Stimulated activated CD4-positive, alpha-beta T cell treated with anti-CD3 and anti-CD28 coated beads, Interleukin-4, amount 100 ng/mL, for 4 hours (primary cell): ENCODE data around the gene PCSK6.

Source experiments
- DNase-seq, 2 experiments: peaks; one replicate each; pipeline ENCODE4 v3.0.0-alpha.2; 2020

PCSK6 gene

DNA sequence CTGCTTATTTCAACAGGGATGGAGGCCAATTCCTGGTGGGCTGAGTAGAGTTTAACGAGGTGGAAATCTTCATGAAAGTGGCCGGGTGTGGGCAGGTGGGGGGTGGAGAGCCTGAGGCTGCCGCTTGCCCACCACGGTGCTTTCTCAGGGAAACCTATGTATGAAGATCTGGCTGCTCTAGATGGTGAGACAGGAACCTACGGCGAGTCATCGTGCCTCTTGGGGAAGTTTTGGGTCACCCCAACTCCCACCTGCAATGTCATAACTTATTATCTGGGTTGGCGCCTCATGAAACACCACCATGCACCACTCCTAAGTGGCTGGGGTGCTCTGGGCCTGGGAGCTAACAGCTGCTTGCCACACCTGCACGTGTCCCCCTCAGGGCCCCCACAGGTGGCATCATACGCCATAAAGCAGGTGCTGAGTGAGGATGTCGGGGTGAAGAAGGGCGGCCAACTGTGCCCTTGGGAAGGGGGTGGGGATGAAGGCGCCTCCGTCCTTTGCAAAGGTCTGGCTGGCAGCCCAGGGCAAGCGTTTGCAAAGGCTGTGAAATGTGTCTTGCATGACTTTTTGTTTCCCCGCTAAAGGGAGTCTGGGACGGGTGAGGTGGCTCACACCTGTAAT, 166.5 kb downstream of the PCSK6 start:
- no peak for DNase-seq

DNA sequence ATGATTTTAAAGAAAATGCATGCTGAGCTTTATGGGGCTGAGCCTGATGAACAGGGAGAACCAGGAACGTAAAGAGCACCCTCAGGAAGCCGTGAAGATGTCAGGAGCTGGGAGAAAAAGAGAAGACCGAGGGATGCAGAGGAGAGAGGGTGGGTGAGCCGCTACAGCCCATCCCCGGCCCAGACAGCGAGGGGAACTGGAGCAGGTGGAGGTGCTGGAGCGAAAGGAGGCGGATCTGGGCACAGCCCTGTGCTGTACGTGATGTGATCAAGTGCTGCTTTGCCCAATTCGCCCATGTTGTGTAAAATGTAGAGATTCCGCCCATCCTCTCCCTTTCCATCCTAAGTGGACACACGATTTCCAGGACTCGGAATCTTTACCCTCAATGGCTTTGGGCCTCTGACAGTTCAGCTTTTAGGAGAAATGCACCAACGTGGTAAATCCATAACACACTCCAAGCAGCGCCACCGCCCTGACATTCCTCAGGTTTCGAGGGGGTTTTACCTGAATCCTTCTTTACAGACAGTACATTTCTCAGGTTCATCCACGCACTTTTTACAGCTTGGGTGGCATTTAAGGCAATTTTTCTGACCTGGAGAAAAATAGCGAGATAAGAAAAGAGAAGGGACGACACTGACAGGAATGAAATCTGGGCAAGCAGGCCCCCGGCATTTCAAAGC, 167.4 kb downstream of the PCSK6 start:
- no peak for DNase-seq

DNA sequence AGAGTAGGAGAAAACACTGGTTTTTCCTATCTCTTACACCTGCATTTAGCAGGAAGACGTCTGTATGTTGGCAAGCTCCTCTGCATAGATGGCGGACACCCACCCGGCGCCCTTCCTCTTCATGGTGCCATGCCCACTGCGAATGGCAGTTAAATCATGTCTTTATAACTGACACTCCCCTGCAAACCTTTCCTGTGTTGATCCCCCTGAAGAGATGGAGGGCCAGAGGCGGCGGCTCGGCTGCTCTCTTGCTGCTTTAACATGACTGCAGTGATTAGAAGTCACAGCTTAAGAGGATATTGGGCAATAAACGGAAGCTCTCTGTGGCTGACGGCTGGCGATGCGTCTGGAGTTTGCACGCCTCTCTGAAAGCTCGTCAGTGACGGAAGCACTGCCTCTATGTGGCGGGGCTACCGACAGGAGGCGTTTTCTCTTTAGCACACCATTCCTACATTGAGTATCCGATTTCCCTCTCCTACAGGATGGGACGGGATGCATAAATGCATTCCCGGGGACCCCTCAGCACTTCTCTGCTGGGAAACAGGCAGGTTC, 168.9 kb downstream of the PCSK6 start:
- peak; percentile 29 to 39 for DNase-seq

DNA sequence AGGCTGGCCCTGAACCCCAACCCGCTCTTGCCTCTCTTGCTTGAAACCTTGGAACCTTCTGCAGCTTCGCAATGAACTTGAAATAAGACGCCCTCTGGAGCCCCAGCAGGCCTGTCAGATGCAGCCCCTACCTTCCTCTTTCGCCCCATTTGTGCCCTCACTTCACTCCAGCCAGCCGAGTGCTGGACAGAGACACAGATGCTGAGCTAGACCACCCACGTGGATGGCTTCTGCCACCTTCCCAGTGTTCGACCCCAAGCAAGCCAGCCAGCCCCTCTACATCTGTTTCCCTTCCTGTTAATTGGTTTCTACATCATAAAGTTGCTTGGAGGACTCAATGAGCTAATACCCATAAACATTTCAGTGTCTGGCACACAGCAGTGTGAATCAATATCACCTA, 170.7 kb downstream of the PCSK6 start:
- no peak for DNase-seq

DNA sequence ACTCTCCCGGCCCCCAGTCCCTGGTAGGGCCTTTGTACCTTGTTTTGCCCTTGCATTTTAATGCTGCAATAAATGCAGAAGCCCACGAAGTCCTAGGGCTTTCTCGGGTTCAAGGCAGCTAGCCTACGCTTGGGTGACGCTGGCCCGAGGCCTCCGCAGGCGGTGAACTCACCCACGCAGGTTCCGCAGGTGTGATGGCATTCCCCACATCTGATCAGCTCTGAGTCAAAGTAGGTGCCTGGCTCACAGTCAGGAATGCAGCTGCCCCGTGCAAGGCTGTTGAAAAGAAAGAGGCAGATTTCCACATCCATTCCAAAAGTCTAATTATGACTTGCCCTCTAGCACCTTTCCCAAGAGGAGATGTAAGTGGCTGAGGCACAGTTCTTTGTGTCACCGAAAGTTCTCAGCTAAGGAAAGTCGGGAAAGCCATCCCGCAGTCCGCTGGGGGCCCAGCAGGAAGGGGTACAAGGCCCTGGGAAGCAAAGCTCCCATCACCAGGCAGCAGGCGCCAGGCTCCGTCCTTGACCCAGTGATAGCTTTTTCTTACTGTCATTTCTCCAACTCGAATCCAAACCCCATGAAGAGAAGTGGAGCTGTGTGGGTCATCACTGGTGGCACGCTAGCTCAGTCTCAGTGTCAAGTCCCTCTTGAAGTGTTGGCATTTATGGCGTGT, 171.2 kb downstream of the PCSK6 start:
- no peak for DNase-seq

DNA sequence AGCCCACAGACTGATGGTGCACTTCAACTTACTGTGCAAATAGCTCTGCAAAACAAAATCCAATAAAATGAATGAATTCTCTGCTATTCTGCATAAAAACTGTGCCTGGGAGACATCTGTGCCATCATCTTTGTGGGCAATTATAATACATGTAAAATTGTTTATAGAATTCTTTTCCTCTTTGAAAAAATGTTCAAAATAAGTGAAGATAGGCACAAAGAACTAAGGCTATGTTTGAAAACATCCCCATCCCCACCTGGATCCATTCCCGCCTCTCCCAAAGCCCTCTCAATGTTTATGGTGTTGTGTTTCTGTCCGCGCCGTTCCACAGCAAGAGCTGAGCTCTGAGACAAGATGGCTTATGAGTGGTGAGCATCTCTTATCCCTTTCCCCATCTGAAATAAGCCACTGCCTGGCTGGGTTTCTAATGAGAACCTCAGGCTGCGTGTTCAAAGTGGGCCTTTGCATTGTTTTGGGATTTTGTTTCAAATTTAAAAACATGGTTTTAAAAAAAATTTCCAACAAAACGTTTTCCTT, 172.1 kb downstream of the PCSK6 start:
- no peak for DNase-seq

DNA sequence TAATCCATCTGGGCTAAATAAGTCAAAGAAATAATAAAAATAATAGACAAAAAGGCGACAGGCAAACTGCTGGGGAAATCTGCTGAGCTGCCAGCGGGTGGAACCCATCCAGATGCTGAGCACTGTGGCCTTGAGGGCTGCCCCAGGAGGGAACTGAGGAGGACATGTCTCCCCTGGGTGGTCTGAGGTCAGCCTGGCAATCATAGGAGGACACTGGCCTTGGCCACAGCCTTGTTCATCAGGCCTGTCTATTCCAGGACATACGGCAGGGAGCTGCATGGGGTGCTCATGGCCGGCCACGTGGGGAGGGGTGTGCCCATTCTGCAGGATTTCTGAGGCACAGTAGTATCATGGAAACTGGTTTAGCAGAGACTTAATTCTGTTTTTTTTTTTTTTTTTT, 173.0 kb downstream of the PCSK6 start:
- DNase-seq: no peak

DNA sequence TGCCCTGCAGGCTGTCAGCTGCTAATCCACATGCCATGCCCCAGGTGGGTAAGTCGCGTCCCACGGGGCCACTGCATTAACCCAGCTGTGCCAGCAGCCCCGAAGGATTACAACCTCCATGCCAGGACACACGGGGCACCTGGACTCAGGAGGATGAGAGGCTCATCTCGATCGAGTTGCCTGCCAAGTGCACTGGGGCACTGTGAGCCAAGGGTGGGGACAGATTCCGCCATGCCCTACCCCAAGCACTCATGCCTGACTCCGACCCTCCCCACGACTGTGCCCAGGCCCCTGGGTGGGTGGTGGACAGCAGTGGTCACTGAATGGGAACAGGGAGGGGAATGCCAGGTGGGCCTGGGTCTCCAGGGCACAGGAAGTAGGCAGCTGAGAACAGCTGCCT, 173.8 kb downstream of the PCSK6 start:
- DNase-seq: no peak

DNA sequence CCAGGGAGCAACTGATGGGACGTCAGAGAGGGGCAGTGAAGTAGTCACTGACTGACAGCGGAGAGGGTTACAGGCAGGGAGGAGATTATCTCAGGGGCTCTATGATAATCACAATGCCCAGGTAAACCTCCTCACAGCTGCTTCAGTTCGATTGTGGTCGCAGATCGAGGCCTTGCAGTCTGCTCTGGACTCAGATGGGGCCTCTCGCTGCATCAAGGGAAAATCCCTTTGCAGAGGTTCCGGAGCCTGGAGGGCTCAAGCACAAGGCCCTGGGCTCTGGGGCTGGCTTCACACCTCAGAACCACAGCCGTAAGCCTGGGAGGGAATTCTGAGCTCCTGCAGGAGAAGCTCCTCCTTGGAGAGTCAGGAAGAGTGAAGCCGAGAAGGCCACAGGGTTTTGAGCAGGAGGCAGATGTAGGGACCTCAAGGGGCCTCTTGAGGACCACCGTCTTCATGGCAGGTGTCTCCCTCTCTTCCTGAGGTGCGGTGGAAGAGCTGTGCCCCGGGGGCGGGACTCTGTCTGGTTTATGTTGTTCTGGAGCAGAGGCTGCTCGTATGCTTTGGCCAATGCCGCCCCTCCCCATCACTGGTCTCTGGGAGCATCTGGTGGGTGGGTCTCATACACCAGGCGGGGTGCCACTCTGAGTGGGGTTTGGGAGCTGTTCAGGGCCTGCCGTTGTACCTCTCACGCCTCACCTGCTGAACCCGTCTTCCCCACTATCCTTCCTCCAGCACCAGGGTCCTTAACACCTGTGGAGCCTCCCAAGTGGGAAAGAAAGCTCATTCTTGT, 175.0 kb downstream of the PCSK6 start:
- no peak for DNase-seq

DNA sequence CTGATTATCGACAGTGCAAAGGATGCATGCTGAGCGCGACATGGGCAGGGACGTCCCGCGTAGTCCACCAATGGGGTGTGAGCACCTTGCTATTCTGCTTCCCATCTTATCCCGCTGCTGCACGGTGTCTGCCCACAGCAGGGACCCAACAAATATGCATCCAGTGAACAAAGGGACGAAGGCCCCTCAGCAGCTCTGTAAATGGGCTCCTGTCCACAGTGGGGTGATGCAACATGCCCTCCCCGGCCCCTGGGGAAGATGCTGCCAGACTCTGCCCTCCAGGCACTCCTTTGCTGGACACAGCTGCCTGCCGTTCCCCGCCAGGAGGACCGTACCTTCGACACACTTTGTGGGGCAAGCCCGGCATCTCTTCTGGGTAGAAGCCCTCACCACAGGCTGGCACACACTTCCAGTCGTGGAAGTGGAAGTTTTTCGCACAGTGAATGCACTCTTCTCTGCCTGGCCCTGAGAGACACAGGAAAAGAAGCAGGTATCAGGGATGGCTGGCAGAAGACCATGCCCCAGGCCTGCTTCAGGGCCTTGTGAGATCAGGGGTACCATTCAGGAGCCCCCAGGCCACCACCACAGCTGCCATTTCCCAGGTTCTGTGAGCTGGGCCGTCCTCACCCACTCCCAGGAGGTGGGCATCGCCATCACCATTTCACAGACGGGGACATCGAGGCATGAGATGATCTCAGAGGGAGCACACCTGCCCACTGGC, 176.3 kb downstream of the PCSK6 start:
- no peak for DNase-seq

DNA sequence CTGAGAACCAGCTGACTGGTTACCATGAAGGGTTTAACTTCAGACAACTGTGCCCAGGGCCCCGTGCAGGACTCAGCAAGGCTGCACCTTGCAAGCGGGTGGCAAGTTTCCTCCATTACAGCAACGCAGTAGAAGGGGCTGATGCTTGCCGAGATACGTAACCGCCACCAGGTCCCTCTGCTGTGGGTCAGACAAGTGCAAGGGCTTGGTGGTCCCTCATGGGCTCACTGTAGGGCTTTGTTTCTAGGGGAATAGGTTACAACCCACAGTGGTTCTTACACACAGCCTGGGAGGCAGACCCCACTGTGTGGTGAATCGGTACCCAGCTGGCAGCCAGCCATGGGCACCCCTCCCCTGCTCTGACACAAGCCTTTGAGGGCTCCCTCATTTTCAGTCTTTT, 179.0 kb downstream of the PCSK6 start:
- no peak for DNase-seq

DNA sequence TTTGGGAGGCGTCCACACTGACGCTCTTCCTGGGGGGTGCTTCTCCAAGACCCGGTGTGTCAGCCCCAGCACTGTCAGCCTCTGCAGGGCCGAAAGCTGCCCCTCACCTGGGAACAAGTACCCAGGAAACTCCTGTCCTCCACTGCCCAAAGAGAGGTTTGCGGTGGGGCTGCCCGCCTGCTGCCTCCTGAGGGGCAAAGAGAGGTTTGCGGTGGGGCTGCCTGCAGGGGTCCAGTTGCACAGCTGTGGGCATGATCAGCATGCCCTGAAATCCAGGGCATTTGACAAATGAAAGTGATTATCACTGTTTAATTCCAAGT, 179.4 kb downstream of the PCSK6 start:
- no peak for DNase-seq

DNA sequence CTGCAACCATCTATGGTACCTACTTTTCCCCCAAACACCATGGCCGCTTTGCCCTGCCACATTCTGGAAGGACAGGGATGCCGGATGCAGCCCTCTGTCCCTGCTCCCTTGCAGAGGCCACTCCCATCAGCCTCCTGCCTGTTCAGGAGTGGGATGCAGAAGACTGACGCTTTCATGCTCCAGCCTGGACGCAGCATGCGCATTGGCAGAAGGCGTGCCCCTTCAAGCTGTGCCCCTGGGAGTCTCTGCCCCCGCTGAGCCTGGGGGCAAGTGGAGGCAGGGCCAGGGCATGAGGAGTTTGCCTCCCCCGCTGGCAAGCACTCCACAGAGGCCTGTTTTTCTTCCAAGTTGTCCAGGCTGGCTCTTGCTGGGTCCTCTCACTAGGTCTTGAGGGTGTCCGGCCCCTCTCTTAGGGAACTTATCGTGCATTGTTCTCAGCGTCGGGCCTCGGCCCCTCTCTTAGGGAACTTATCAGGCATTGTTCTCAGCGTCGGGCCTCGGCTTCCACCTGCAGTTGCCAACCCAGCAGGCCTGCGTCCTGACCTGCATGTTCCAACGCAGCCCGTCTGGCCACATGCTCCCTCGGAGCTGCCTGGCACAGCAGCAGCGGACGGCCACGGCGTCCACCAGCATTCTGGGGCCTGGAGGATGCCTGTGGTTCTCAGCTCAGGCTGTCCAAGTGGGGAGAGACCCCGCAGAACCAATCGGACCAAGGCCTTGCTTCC, 179.9 kb downstream of the PCSK6 start:
- DNase-seq: no peak

DNA sequence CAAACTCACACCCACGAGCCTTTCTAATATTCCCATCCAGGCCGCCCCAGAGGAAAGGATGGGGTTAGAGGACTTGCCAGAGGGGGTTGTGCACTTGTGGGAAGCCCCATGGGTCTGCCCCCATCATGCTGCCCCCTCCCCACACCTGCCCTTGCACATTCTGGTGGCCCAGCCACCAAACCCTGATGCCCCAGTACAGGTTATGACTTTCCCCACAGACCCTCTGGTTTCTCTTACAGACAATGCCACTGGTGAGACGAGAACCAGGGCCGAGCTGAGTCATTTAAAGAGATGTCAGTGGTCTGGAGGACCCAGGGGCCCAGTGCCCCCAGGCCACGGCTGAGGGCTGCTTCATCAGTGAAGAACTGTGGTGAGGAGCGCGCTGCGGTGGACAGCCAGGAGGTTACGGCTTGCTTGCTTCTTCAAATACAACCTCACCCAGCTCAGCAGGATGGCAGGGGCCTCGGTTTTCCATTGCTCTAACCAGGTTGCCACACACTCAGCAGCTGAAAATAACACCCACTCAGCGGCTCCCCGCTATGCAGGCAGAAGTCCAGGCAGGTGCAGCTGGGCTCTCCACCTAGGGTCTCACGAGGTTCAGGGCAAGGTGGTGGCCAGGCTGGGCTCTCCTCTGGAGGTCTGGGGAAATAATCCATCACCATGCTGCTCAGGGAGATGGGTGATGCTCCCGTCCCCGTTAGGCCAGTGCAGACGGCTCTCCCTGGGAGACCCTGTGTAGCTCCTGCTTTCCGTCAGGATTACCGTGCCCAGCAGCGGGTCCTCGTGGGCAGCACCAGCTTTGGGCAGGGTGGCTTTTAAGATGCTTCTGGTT, 180.7 kb downstream of the PCSK6 start:
- no peak for DNase-seq

DNA sequence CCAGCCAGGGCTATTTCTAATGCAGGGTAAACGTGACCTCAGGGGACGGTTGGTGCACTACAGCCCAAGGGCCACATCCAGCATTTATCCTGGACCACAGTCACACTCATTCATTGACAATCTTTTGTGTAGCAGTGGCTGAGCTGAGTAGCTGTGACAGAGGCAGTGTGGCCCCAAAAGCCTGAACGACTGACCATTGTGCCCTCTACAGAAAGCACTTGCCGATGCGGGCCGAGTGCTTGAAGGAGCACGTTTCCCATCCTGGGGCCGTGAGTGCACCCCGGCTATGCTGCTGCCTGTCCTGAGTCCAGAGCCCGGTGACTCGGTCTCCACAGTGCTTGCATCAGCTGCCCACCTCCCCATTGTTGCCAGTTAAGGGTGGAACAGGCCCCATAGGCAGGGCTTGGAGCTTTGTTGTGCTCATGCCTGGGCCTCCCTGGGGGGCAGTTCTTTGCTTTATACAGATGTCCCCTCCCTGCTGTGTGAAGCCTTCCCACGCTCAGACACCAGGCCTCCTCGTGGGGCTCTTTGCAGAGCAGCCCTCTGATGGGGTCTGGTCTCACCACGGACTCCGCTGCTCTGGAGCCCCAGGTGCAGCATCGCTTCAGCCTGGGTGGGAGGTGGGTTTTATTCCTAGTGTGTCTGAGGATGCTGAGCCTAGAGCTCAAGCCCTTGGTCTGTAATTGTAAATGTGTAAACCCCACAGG, 181.5 kb downstream of the PCSK6 start:
- DNase-seq: no peak

DNA sequence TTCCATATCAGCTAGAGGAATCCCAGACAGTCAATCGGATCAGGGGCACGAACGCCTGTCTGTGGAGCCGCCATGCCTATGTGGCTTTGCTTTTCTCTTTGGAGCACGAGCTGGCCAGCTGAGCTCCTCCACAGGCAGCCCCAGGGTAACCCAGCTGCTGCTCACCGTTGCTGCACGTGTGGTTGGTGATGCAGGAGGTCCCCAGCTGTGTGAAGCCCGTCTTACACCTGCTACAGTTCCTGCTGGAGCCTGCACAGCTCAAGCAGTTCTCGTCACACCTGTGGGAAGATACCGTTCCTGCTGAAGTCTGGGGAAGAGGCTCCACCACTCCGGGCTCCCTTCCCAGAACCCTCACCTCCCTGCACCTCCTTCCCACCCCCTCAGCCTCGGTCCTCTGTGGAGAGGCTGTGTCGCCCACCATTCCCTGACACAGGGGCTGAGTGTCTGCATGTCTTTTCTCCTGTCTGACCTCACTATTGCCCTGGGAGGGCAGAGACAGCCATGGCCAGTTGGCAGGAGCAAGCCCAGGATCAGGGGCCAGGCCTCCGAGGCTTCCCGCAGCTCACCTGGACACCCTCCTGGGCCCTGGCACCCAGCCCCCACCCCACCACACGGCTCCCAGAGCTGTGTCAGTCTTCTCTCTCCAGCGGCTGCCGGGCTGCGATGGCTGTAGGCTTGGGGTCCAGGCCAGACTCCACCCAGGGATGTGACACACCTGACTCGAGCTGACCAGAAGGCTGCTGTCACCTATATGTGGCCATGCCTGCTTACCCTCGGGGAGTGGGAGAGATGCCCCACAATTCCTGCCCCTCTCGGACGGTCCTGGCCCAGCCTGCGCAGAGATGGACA, 182.2 kb downstream of the PCSK6 start:
- DNase-seq: no peak

DNA sequence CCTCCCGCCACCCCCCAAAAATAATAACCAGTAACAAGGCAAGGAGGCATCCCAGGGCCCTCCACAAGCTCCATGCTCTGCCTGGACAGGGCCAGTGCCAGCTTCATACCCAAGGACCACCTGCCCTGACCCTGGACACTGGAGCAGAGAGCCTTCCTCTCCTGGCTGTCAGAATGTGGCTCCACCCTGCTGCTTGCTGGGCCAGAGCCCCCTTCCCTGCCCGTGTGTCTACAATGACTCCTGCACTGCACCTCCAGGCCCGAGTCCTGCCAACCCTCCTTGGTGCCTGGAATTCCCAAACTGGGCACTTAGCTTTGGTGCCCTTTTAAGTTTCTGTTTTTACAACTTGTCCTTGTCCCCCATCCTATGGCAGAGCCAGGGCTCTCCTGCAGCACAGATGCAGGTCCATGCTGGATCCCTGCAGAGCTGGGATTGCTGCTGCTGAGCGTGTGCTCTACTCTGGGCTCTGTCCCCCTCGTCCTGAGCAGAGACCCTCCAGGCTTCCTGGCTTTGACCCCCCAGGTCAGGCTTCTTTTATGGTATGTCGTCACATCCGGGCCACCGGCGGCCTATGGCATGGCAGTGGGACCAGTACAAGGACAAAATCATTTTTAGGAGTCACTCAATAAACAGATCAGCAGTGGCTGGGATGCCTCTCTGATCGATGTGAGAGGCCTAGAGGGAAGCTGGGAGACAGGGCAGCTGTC, 183.0 kb downstream of the PCSK6 start:
- no peak for DNase-seq

DNA sequence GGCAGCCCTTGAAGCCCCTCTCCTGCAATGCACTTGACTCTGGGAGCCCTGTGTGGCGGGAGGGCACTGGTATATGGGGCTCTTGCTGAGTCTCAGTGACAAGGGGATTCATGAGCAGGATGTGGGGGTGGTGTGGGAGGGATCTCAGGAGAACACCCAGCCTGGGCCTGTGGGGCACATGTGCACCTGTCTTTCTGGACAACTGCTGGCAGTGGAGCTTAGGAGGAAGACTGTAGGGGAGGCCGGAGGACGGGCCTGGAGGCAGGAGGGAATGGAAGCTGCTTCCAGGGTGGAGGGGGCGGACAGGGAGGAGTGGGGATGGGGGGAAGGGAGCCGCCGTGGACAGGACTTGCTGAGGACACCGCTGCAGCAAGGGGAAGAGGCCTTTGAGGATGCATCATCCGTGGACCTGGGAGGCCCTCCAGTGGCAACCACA, 183.7 kb downstream of the PCSK6 start:
- no peak for DNase-seq
